ENCODE results near the gene AGAP1.

The AGAP1 gene

GRCh38 chr2:236155406-236155805, 661.6 kb downstream of the AGAP1 start:
- Mint-ChIP-seq H3K4me3 (no peak overlapping the region), H3K27me3 (peaks cover 62% of the 10 kb centered on the region), H3K27ac (no peak overlapping the region), H3K4me1 (no peaks in the 10 kb centered on the region), H3K9me3 (peaks cover 8 to 20% of the 10 kb centered on the region in 2 donors)
- ATAC-seq, result no peak
- DNase-seq, result no peak

GRCh38 chr2:236156095-236156859, 662.4 kb downstream of the AGAP1 start:
- H3K9me3 Mint-ChIP-seq, result peaks cover 8 to 20% of the 10 kb centered on the region in 2 donors
- ATAC-seq (peak; percentile 18), DNase-seq (no peak)
- H3K4me3 Mint-ChIP-seq, result no peak overlapping the region
- peaks cover 70% of the 10 kb centered on the region for H3K27me3 Mint-ChIP-seq
- no peaks in the 10 kb centered on the region for H3K4me1 Mint-ChIP-seq
- H3K27ac Mint-ChIP-seq, result no peak overlapping the region

- Mint-ChIP-seq H3K27ac (no peak overlapping the region), H3K9me3 (peaks cover 8 to 20% of the 10 kb centered on the region in 2 donors), H3K27me3 (peaks cover 76% of the 10 kb centered on the region), H3K4me1 (no peaks in the 10 kb centered on the region), H3K4me3 (no peak overlapping the region)
- DNase-seq (no peak), ATAC-seq (no peak)
Measured at GRCh38 chr2:236156860-236157194, 663.0 kb downstream of the AGAP1 start.

- DNase-seq (no peak), ATAC-seq (no peak)
- Mint-ChIP-seq H3K9me3 (peaks cover 8 to 20% of the 10 kb centered on the region in 2 donors), H3K27me3 (peaks cover 81% of the 10 kb centered on the region), H3K4me3 (no peak overlapping the region), H3K4me1 (no peaks in the 10 kb centered on the region), H3K27ac (no peak overlapping the region)
Measured at GRCh38 chr2:236157366-236157765, 663.5 kb downstream of the AGAP1 start.

- H3K27me3 Mint-ChIP-seq, result peaks cover 87% of the 10 kb centered on the region
- H3K4me1 Mint-ChIP-seq, result no peaks in the 10 kb centered on the region
- ATAC-seq, result no peak
- DNase-seq, result no peak
- no peak overlapping the region for H3K27ac Mint-ChIP-seq
- H3K9me3 Mint-ChIP-seq, result peaks cover 8 to 14% of the 10 kb centered on the region in 2 donors
- no peak overlapping the region for H3K4me3 Mint-ChIP-seq
Measured at GRCh38 chr2:236157815-236158498, 664.1 kb downstream of the AGAP1 start.

GRCh38 chr2:236158969-236159777, 665.3 kb downstream of the AGAP1 start:
- H3K4me1 Mint-ChIP-seq, result no peaks in the 10 kb centered on the region
- ATAC-seq (no peak), DNase-seq (no peak)
- H3K27me3 Mint-ChIP-seq, result peaks cover 99% of the 10 kb centered on the region
- no peak overlapping the region for H3K4me3 Mint-ChIP-seq
- H3K9me3 Mint-ChIP-seq, result peaks cover 5 to 6% of the 10 kb centered on the region in 2 donors
- H3K27ac Mint-ChIP-seq, result no peak overlapping the region

GRCh38 chr2:236159778-236160170, 665.9 kb downstream of the AGAP1 start:
- no peak for ATAC-seq
- Mint-ChIP-seq H3K9me3 (peaks cover 0 to under 1% of the 10 kb centered on the region in 2 donors), H3K4me3 (no peak overlapping the region), H3K4me1 (no peaks in the 10 kb centered on the region), H3K27me3 (peaks cover 99% of the 10 kb centered on the region), H3K27ac (no peak overlapping the region)
- DNase-seq, result no peak

- Mint-ChIP-seq H3K4me3 (no peak overlapping the region), H3K27ac (peak overlapping the region in 1 of 2 donors; percentile 12), H3K9me3 (no peaks in the 10 kb centered on the region), H3K27me3 (peaks cover 99% of the 10 kb centered on the region), H3K4me1 (no peaks in the 10 kb centered on the region)
- ATAC-seq (no peak), DNase-seq (no peak)
Measured at GRCh38 chr2:236160366-236161081, 666.7 kb downstream of the AGAP1 start.

GRCh38 chr2:236161082-236161462, 667.2 kb downstream of the AGAP1 start:
- H3K4me3 Mint-ChIP-seq, result no peak overlapping the region
- DNase-seq (no peak), ATAC-seq (no peak)
- no peak overlapping the region for H3K27ac Mint-ChIP-seq
- no peaks in the 10 kb centered on the region for H3K9me3 Mint-ChIP-seq
- peaks cover under 1% of the 10 kb centered on the region for H3K4me1 Mint-ChIP-seq
- peaks cover 99% of the 10 kb centered on the region for H3K27me3 Mint-ChIP-seq

GRCh38 chr2:236161531-236161930, 667.7 kb downstream of the AGAP1 start:
- Mint-ChIP-seq H3K27me3 (peaks cover 99% of the 10 kb centered on the region), H3K4me1 (peaks cover 5% of the 10 kb centered on the region), H3K27ac (no peak overlapping the region), H3K4me3 (no peak overlapping the region), H3K9me3 (no peaks in the 10 kb centered on the region)
- DNase-seq (no peak), ATAC-seq (no peak)

- no peaks in the 10 kb centered on the region for H3K9me3 Mint-ChIP-seq
- ATAC-seq, result no peak
- H3K4me1 Mint-ChIP-seq, result peaks cover 11% of the 10 kb centered on the region
- no peak overlapping the region for H3K4me3 Mint-ChIP-seq
- H3K27me3 Mint-ChIP-seq, result peaks cover 100% of the 10 kb centered on the region
- no peak overlapping the region for H3K27ac Mint-ChIP-seq
- DNase-seq, result no peak
Measured at GRCh38 chr2:236162031-236162845, 668.4 kb downstream of the AGAP1 start.

- ATAC-seq (no peak), DNase-seq (no peak)
- Mint-ChIP-seq H3K27me3 (peaks cover 95% of the 10 kb centered on the region), H3K4me3 (no peak overlapping the region), H3K4me1 (peaks cover 11% of the 10 kb centered on the region), H3K9me3 (no peaks in the 10 kb centered on the region), H3K27ac (no peak overlapping the region)
Measured at GRCh38 chr2:236162882-236163470, 669.1 kb downstream of the AGAP1 start.

- Mint-ChIP-seq H3K4me1 (peaks cover 11% of the 10 kb centered on the region), H3K4me3 (no peak overlapping the region), H3K27me3 (peaks cover 89% of the 10 kb centered on the region), H3K9me3 (no peaks in the 10 kb centered on the region), H3K27ac (no peak overlapping the region)
- ATAC-seq (no peak), DNase-seq (no peak)
Measured at GRCh38 chr2:236163471-236164200, 669.8 kb downstream of the AGAP1 start.
